ENCODE measurements around the gene TIMM13.
A peak's percentile ranks its signal among the peaks of the same experiment; 100 is the strongest.
"Not testable (repeated sequence)": the region's sequence is repeated elsewhere in the genome, so short reads cannot be mapped to it uniquely, and the experiment has no call there.

TIMM13 gene

GRCh38 chr19:2413159-2413558 lies 14.2 kb downstream of the TIMM13 start:
- no peak for DNase-seq

- no peak for DNase-seq
These were observed 14.9 kb downstream of the TIMM13 start for GRCh38 chr19:2412449-2412848.

GRCh38 chr19:2411709-2412108 lies 15.7 kb downstream of the TIMM13 start:
- no peak for DNase-seq

- DNase-seq, result no peak
These were observed 17.4 kb downstream of the TIMM13 start for GRCh38 chr19:2410023-2410422.

- DNase-seq, result no peak
These were observed 18.0 kb downstream of the TIMM13 start for GRCh38 chr19:2409352-2409912.

GRCh38 chr19:2408247-2408646 lies 19.1 kb downstream of the TIMM13 start:
- no peak for DNase-seq

- DNase-seq, result no peak
These were observed 27.8 kb downstream of the TIMM13 start for GRCh38 chr19:2399582-2399981.

GRCh38 chr19:2398735-2399305 lies 28.6 kb downstream of the TIMM13 start:
- no peak for DNase-seq

GRCh38 chr19:2397173-2397572 lies 30.2 kb downstream of the TIMM13 start:
- not testable (repeated sequence) for DNase-seq

- not testable (repeated sequence) for DNase-seq
These were observed 32.0 kb downstream of the TIMM13 start for GRCh38 chr19:2395293-2395829.

- DNase-seq, result no peak
These were observed 32.7 kb downstream of the TIMM13 start for GRCh38 chr19:2394442-2395292.

GRCh38 chr19:2394054-2394441 lies 33.3 kb downstream of the TIMM13 start:
- no peak for DNase-seq

- not testable (repeated sequence) for DNase-seq
These were observed 34.5 kb downstream of the TIMM13 start for GRCh38 chr19:2392899-2393298.

GRCh38 chr19:2392366-2392765 lies 35.0 kb downstream of the TIMM13 start:
- DNase-seq, result peak; percentile 68 to 88

GRCh38 chr19:2391118-2391725 lies 36.2 kb downstream of the TIMM13 start:
- DNase-seq, result peak; percentile 20 to 70

GRCh38 chr19:2389594-2389993 lies 37.8 kb downstream of the TIMM13 start:
- no peak for DNase-seq

GRCh38 chr19:2387367-2388288 lies 39.8 kb downstream of the TIMM13 start:
- DNase-seq, result peak; percentile 75 to 90

- peak; percentile 78 to 93 for DNase-seq
These were observed 42.2 kb downstream of the TIMM13 start for GRCh38 chr19:2385053-2385721.

- no peak for DNase-seq
These were observed 44.7 kb downstream of the TIMM13 start for GRCh38 chr19:2382530-2383222.

- DNase-seq, result no peak
These were observed 46.1 kb downstream of the TIMM13 start for GRCh38 chr19:2381148-2381820.

Measured in NCI-H524 (cell line).